OCI-LY7 (cell line): ENCODE results near the gene MOK.

Experiments used
- CTCF ChIP-seq: fragments of 200-600 bp; sonication (generic); conservative IDR thresholded peaks from 2 replicates; pipeline ENCODE4 v1.5.1; 2014; ENCODE audit warnings: mild to moderate bottlenecking, antibody characterized with exemption, low read length, moderate library complexity, mixed read lengths
- EZH2phosphoT487 ChIP-seq: fragments of 200-600 bp; sonication (generic); IDR thresholded peaks from 2 replicates; pipeline ENCODE4 v1.6.1; 2018; ENCODE audit warnings: low read depth, borderline replicate concordance, mild to moderate bottlenecking, mixed run types, antibody characterized with exemption, low read length, moderate library complexity, mixed read lengths

GRCh38 chr14:102280376-102280962 lies 24.5 kb downstream of the MOK start:
- TF ChIP-seq CTCF (no peak), EZH2phosphoT487 (no peak)
